ENCODE data around the gene MRPS18B. TPM values are rescaled to one million over a fixed set of nuclear protein-coding genes. Genes with fewer than 3 reads are reported as not detected.

Gene MRPS18B
- total and polyA plus RNA-seq, 2 of the 13 experiments (the other 11 are each of a cell fraction or from before 2014, with no cell fraction given): 125 to 131 TPM

DNA sequence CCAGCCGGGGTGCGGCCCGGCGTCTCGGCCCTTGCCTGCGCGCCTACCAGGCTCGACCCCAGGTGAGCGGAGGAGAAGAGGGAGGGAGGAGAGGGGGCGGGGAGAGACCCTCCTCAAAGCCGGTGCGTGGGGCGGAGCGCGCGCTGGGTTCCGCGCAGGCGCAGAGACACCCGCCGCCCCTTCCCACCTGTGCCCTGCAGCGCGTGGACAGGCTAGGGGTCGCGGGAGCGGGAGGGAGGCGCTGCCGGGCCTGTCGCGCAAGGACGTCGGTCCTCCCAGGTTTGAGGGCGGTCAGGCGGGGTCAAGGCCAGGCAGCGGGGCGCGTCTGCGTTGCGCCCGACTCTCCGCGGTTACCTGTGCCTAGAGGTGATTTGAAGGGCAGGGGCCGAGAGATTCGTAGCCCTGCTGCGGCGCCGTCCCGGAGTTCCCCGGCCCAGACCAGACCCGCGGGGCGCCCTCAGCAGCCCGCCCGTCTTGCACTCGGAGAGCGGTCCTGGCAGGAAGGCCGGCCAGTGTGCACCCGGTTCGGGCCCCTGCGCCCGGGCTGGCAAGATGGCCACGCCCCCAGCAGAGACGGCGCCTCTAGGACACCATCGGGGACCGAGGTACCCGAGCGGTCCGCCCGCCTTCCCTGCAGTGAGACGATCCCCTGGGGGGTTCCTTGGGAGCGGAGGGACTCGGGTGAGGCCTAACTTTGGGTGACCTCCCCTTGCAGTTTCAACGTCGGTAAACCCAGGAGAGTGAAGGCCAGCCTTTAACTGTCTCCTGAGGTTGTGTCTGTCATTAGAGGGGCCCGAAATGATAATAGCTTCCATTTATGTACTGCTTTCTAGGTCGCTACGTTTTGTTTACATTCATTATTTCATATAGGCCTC is 29.8 kb downstream of the MRPS18B start (continued):
- TF ChIP-seq ZNF672 (CRISPR knock-in tag; IDR thresholded peaks at IDR 0.05): peak; percentile 7; the same call in 1 of the 2 replicates
- TF ChIP-seq, protein P1, sequence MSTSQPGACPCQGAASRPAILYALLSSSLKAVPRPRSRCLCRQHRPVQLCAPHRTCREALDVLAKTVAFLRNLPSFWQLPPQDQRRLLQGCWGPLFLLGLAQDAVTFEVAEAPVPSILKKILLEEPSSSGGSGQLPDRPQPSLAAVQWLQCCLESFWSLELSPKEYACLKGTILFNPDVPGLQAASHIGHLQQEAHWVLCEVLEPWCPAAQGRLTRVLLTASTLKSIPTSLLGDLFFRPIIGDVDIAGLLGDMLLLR (CRISPR knock-in tag; IDR thresholded peaks at IDR 0.05): peak; percentile 94; the same call in 1 of the 2 replicates
- TF ChIP-seq HDAC2 (CRISPR knock-in tag; IDR thresholded peaks at IDR 0.05): peak; percentile 81
- TF ChIP-seq ADNP (CRISPR knock-in tag; IDR thresholded peaks at IDR 0.05): 0 out of 2 replicates have a peak, but pooled peaks have one; percentile 33
- peak; percentile 60; the same call in 1 of the 2 replicates for TF ChIP-seq FOXJ3 (CRISPR knock-in tag; IDR thresholded peaks at IDR 0.05; ENCODE audit: borderline replicate concordance)
- peak; percentile 59; the same call in 1 of the 2 replicates for TF ChIP-seq PCBP1 (IDR thresholded peaks at IDR 0.05; ENCODE audit: borderline replicate concordance, low read depth, low read length)
- TF ChIP-seq, protein P2, sequence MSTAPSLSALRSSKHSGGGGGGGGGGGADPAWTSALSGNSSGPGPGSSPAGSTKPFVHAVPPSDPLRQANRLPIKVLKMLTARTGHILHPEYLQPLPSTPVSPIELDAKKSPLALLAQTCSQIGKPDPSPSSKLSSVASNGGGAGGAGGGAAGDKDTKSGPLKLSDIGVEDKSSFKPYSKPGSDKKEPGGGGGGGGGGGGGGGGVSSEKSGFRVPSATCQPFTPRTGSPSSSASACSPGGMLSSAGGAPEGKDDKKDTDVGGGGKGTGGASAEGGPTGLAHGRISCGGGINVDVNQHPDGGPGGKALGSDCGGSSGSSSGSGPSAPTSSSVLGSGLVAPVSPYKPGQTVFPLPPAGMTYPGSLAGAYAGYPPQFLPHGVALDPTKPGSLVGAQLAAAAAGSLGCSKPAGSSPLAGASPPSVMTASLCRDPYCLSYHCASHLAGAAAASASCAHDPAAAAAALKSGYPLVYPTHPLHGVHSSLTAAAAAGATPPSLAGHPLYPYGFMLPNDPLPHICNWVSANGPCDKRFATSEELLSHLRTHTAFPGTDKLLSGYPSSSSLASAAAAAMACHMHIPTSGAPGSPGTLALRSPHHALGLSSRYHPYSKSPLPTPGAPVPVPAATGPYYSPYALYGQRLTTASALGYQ (CRISPR knock-in tag; IDR thresholded peaks at IDR 0.05): peak; percentile 94
- TF ChIP-seq, protein P3, sequence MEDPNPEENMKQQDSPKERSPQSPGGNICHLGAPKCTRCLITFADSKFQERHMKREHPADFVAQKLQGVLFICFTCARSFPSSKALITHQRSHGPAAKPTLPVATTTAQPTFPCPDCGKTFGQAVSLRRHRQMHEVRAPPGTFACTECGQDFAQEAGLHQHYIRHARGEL (CRISPR knock-in tag; IDR thresholded peaks at IDR 0.05): peak; percentile 92
- no peak for TF ChIP-seq LCORL (IDR thresholded peaks at IDR 0.05)
- TF ChIP-seq LCORL (CRISPR knock-in tag; IDR thresholded peaks at IDR 0.05): peak; percentile 96
- TF ChIP-seq ATF7-NPFF (CRISPR knock-in tag; IDR thresholded peaks at IDR 0.05; ENCODE audit: low read depth): peak; percentile 95
- no peak for TF ChIP-seq NPAS2 (CRISPR knock-in tag; IDR thresholded peaks at IDR 0.05; ENCODE audit: borderline replicate concordance)
- peak; percentile 39; the same call in 1 of the 2 replicates for TF ChIP-seq ZFP1 (CRISPR knock-in tag; IDR thresholded peaks at IDR 0.05)
- TF ChIP-seq, protein P4, sequence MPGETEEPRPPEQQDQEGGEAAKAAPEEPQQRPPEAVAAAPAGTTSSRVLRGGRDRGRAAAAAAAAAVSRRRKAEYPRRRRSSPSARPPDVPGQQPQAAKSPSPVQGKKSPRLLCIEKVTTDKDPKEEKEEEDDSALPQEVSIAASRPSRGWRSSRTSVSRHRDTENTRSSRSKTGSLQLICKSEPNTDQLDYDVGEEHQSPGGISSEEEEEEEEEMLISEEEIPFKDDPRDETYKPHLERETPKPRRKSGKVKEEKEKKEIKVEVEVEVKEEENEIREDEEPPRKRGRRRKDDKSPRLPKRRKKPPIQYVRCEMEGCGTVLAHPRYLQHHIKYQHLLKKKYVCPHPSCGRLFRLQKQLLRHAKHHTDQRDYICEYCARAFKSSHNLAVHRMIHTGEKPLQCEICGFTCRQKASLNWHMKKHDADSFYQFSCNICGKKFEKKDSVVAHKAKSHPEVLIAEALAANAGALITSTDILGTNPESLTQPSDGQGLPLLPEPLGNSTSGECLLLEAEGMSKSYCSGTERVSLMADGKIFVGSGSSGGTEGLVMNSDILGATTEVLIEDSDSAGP (CRISPR knock-in tag; IDR thresholded peaks at IDR 0.05; ENCODE audit: borderline replicate concordance): peak; percentile 97

All from HepG2 (cell line).